ENCODE data around the gene CDH8.

The CDH8 gene

DNA sequence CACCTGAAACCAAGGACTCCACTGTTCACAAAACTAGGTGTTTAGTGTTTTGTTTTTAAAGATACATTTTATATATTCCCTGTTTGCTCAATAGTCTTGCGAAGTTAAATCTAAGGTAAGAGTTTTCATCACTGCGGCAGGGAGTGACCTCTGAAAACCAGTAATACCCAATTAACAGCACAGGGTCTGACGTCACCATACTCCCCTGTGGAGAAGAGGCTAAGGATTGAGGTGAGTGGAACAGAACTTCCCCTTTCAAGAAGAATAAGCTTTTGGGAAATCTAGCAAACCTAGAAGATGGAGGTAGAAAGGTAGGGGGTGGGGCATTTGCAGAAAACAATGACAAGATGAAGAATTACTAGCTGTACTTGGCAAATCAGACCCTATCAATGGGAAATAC, 120.7 kb downstream of the CDH8 start:
- Histone ChIP-seq H3K9me3 (replicated peaks in 1 of 2; ENCODE audit: control insufficient read depth in 2 of 2, insufficient read depth in 1 of 2, low read depth in 1 of 2, low read length in 2 of 2) (peaks cover 0 to 2% of the 10 kb centered on the region in 2 donors), H3K4me3 (ENCODE audit: low read length in 2 of 2) (no peak overlapping the region), H3K4ac (ENCODE audit: low read length) (no peak overlapping the region), H3K27ac (replicated peaks; ENCODE audit: low read length) (no peak overlapping the region), H2BK12ac (ENCODE audit: low read length) (no peak overlapping the region), H3K36me3 (replicated peaks in 1 of 2; ENCODE audit: control insufficient read depth in 2 of 2, insufficient read depth in 2 of 2, low read length in 2 of 2) (no peaks in the 10 kb centered on the region), H2BK120ac (ENCODE audit: low read depth, low read length) (no peak overlapping the region), H3K9ac (ENCODE audit: low read depth, low read length, poor library complexity) (no peak overlapping the region), H3K23ac (ENCODE audit: low read depth, low read length, poor library complexity) (no peak overlapping the region), H3K79me1 (ENCODE audit: low read depth, low read length) (no peaks in the 10 kb centered on the region), H3K4me1 (ENCODE audit: control insufficient read depth in 2 of 2, insufficient read depth in 1 of 2, low read depth in 1 of 2, low read length in 2 of 2) (peaks cover 0 to 1% of the 10 kb centered on the region in 2 donors), H2AK5ac (ENCODE audit: low read depth, low read length) (no peak overlapping the region), H2BK5ac (ENCODE audit: low read length) (no peak overlapping the region), H2BK15ac (ENCODE audit: low read length) (no peak overlapping the region), H4K91ac (ENCODE audit: low read depth, low read length, poor library complexity) (no peak overlapping the region), H3K14ac (ENCODE audit: low read length) (no peak overlapping the region), H2AFZ (ENCODE audit: low read length) (no peak overlapping the region), H3K27me3 (ENCODE audit: control insufficient read depth in 3 of 3, insufficient read depth in 3 of 3, low read depth in 1 of 3, low read length in 3 of 3) (no peaks in the 10 kb centered on the region), H3K18ac (ENCODE audit: low read length) (no peak overlapping the region), H4K8ac (ENCODE audit: low read depth, low read length) (no peak overlapping the region), H3K4me2 (ENCODE audit: insufficient read depth, low read length, poor library complexity, severe bottlenecking) (no peak overlapping the region)
- no CpG with 5 or more reads among the region's 3 CpGs for WGBS, 2 donors (ENCODE audit: extremely low coverage in 2 of 2, insufficient read length in 2 of 2, insufficient replicate concordance in 1 of 2)
- no peak for DNase-seq (ENCODE audit: low spot score)

DNA sequence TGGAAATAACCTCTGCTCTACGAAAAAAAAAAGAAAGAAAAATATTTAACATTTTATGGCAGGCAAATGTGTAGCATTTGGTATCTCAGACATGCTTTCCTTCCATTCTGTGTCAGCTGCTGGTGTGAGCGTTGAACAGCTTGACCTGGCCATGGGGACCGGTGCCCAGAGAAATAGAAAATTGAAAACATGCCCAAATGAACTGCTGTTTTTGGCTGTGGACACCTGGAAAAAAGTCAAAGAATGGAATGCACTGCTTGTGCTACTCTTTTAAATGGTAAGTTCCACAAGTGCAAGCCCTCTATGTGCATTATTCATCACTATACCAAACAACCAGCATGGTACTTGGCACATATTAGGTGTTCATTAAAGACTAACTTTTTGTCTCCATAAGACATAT, 127.2 kb downstream of the CDH8 start:
- H4K8ac ChIP-seq (ENCODE audit: low read depth, low read length), result no peak overlapping the region
- H3K4ac ChIP-seq (ENCODE audit: low read length), result no peak overlapping the region
- H2AK5ac ChIP-seq (ENCODE audit: low read depth, low read length), result no peak overlapping the region
- no peak overlapping the region for H2BK12ac ChIP-seq (ENCODE audit: low read length)
- H3K4me3 ChIP-seq (ENCODE audit: low read length in 2 of 2), result no peak overlapping the region
- no peaks in the 10 kb centered on the region for H3K79me1 ChIP-seq (ENCODE audit: low read depth, low read length)
- H2BK15ac ChIP-seq (ENCODE audit: low read length), result no peak overlapping the region
- H2BK120ac ChIP-seq (ENCODE audit: low read depth, low read length), result no peak overlapping the region
- no CpG with 5 or more reads among the region's 3 CpGs for WGBS, 2 donors (ENCODE audit: extremely low coverage in 2 of 2, insufficient read length in 2 of 2, insufficient replicate concordance in 1 of 2)
- no peak overlapping the region for H2BK5ac ChIP-seq (ENCODE audit: low read length)
- H3K23ac ChIP-seq (ENCODE audit: low read depth, low read length, poor library complexity), result no peak overlapping the region
- H3K9me3 ChIP-seq (replicated peaks in 1 of 2; ENCODE audit: control insufficient read depth in 2 of 2, insufficient read depth in 1 of 2, low read depth in 1 of 2, low read length in 2 of 2), result peaks cover 5 to 8% of the 10 kb centered on the region in 2 donors
- H3K27ac ChIP-seq (replicated peaks; ENCODE audit: low read length), result no peak overlapping the region
- no peak for DNase-seq (ENCODE audit: low spot score)
- H2AFZ ChIP-seq (ENCODE audit: low read length), result no peak overlapping the region
- no peaks in the 10 kb centered on the region for H3K27me3 ChIP-seq (ENCODE audit: control insufficient read depth in 3 of 3, insufficient read depth in 3 of 3, low read depth in 1 of 3, low read length in 3 of 3)
- no peak overlapping the region for H3K4me2 ChIP-seq (ENCODE audit: insufficient read depth, low read length, poor library complexity, severe bottlenecking)
- H3K18ac ChIP-seq (ENCODE audit: low read length), result no peak overlapping the region
- no peak overlapping the region for H4K91ac ChIP-seq (ENCODE audit: low read depth, low read length, poor library complexity)
- no peaks in the 10 kb centered on the region for H3K4me1 ChIP-seq (ENCODE audit: control insufficient read depth in 2 of 2, insufficient read depth in 1 of 2, low read depth in 1 of 2, low read length in 2 of 2)
- H3K14ac ChIP-seq (ENCODE audit: low read length), result no peak overlapping the region
- H3K36me3 ChIP-seq (replicated peaks in 1 of 2; ENCODE audit: control insufficient read depth in 2 of 2, insufficient read depth in 2 of 2, low read length in 2 of 2), result peaks cover 0 to 4% of the 10 kb centered on the region in 2 donors
- no peak overlapping the region for H3K9ac ChIP-seq (ENCODE audit: low read depth, low read length, poor library complexity)

DNA sequence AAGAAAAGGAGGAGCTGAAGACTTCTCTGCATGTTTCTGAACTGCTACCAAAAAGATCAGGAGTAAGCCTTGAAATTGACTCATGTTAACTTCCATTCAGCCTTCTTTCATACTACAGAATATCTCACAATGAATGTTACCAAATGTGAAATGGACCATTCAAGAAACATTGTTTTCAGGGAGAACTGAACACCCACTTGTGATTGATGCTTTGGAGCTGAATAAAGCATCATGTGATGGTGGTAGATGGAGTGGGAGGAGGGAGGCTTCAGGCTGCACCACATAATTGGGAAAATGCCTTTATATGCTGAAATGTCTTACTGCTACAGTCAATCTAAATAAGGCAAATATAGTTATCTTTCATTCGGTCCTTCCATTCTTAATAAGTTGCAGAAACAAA, 127.8 kb downstream of the CDH8 start:
- H3K27ac ChIP-seq (replicated peaks; ENCODE audit: low read length), result no peak overlapping the region
- no peak overlapping the region for H4K91ac ChIP-seq (ENCODE audit: low read depth, low read length, poor library complexity)
- H2BK5ac ChIP-seq (ENCODE audit: low read length), result no peak overlapping the region
- H4K8ac ChIP-seq (ENCODE audit: low read depth, low read length), result no peak overlapping the region
- H3K79me1 ChIP-seq (ENCODE audit: low read depth, low read length), result no peaks in the 10 kb centered on the region
- H3K9ac ChIP-seq (ENCODE audit: low read depth, low read length, poor library complexity), result no peak overlapping the region
- no CpG with 5 or more reads among the region's 1 CpG for WGBS, 2 donors (ENCODE audit: extremely low coverage in 2 of 2, insufficient read length in 2 of 2, insufficient replicate concordance in 1 of 2)
- no peak overlapping the region for H3K18ac ChIP-seq (ENCODE audit: low read length)
- H3K23ac ChIP-seq (ENCODE audit: low read depth, low read length, poor library complexity), result no peak overlapping the region
- H3K36me3 ChIP-seq (replicated peaks in 1 of 2; ENCODE audit: control insufficient read depth in 2 of 2, insufficient read depth in 2 of 2, low read length in 2 of 2), result peaks cover 0 to 5% of the 10 kb centered on the region in 2 donors
- no peaks in the 10 kb centered on the region for H3K4me1 ChIP-seq (ENCODE audit: control insufficient read depth in 2 of 2, insufficient read depth in 1 of 2, low read depth in 1 of 2, low read length in 2 of 2)
- H3K14ac ChIP-seq (ENCODE audit: low read length), result no peak overlapping the region
- H3K27me3 ChIP-seq (ENCODE audit: control insufficient read depth in 3 of 3, insufficient read depth in 3 of 3, low read depth in 1 of 3, low read length in 3 of 3), result no peaks in the 10 kb centered on the region
- no peak overlapping the region for H2AFZ ChIP-seq (ENCODE audit: low read length)
- H2BK120ac ChIP-seq (ENCODE audit: low read depth, low read length), result no peak overlapping the region
- H2BK12ac ChIP-seq (ENCODE audit: low read length), result no peak overlapping the region
- H2AK5ac ChIP-seq (ENCODE audit: low read depth, low read length), result no peak overlapping the region
- no peak overlapping the region for H3K4me2 ChIP-seq (ENCODE audit: insufficient read depth, low read length, poor library complexity, severe bottlenecking)
- no peak overlapping the region for H2BK15ac ChIP-seq (ENCODE audit: low read length)
- DNase-seq (ENCODE audit: low spot score), result no peak
- H3K4ac ChIP-seq (ENCODE audit: low read length), result no peak overlapping the region
- H3K4me3 ChIP-seq (ENCODE audit: low read length in 2 of 2), result no peak overlapping the region
- H3K9me3 ChIP-seq (replicated peaks in 1 of 2; ENCODE audit: control insufficient read depth in 2 of 2, insufficient read depth in 1 of 2, low read depth in 1 of 2, low read length in 2 of 2), result peaks cover 5 to 8% of the 10 kb centered on the region in 2 donors

DNA sequence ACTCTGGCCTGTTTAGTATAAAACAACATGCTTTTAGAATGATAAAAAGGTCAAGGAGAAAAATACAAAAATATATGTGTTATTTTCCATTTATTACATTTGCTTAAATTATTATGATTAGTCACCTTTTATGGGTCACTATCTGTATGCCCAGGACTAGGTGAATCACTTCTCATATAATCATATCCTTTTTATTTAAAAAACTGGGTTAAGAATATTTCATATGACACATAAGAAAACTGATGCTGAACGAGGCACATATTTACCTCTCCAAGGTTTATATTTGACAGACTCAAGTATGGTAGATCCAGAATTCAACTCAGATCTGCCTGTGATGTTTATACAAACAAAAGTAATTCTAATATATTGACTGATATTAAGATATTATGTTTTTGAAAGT, 134.5 kb downstream of the CDH8 start:
- no peak overlapping the region for H2BK5ac ChIP-seq (ENCODE audit: low read length)
- no peak overlapping the region for H3K9ac ChIP-seq (ENCODE audit: low read depth, low read length, poor library complexity)
- H3K36me3 ChIP-seq (replicated peaks in 1 of 2; ENCODE audit: control insufficient read depth in 2 of 2, insufficient read depth in 2 of 2, low read length in 2 of 2), result peaks cover 0 to 5% of the 10 kb centered on the region in 2 donors
- H3K18ac ChIP-seq (ENCODE audit: low read length), result no peak overlapping the region
- H3K4ac ChIP-seq (ENCODE audit: low read length), result no peak overlapping the region
- no peak overlapping the region for H3K14ac ChIP-seq (ENCODE audit: low read length)
- no peak overlapping the region for H3K23ac ChIP-seq (ENCODE audit: low read depth, low read length, poor library complexity)
- H3K79me1 ChIP-seq (ENCODE audit: low read depth, low read length), result no peaks in the 10 kb centered on the region
- WGBS, 2 donors (ENCODE audit: extremely low coverage in 2 of 2, insufficient read length in 2 of 2, insufficient replicate concordance in 1 of 2), result no CpG with 5 or more reads among the region's 1 CpG
- no peak overlapping the region for H2AK5ac ChIP-seq (ENCODE audit: low read depth, low read length)
- no peak overlapping the region for H2BK15ac ChIP-seq (ENCODE audit: low read length)
- H2BK120ac ChIP-seq (ENCODE audit: low read depth, low read length), result no peak overlapping the region
- no peaks in the 10 kb centered on the region for H3K4me1 ChIP-seq (ENCODE audit: control insufficient read depth in 2 of 2, insufficient read depth in 1 of 2, low read depth in 1 of 2, low read length in 2 of 2)
- no peak overlapping the region for H3K27ac ChIP-seq (replicated peaks; ENCODE audit: low read length)
- no peak overlapping the region for H3K4me3 ChIP-seq (ENCODE audit: low read length in 2 of 2)
- no peak overlapping the region for H2AFZ ChIP-seq (ENCODE audit: low read length)
- no peak overlapping the region for H4K91ac ChIP-seq (ENCODE audit: low read depth, low read length, poor library complexity)
- H2BK12ac ChIP-seq (ENCODE audit: low read length), result no peak overlapping the region
- H4K8ac ChIP-seq (ENCODE audit: low read depth, low read length), result no peak overlapping the region
- peaks cover 5 to 8% of the 10 kb centered on the region in 2 donors for H3K9me3 ChIP-seq (replicated peaks in 1 of 2; ENCODE audit: control insufficient read depth in 2 of 2, insufficient read depth in 1 of 2, low read depth in 1 of 2, low read length in 2 of 2)
- DNase-seq (ENCODE audit: low spot score), result no peak
- H3K4me2 ChIP-seq (ENCODE audit: insufficient read depth, low read length, poor library complexity, severe bottlenecking), result no peak overlapping the region
- no peaks in the 10 kb centered on the region for H3K27me3 ChIP-seq (ENCODE audit: control insufficient read depth in 3 of 3, insufficient read depth in 3 of 3, low read depth in 1 of 3, low read length in 3 of 3)
